DMS114 treated with DMSO at 0.1 percent for 48 hours (cell line): Measurements from ENCODE around the gene NANOS3.
"Not testable (repeated sequence)": the region's sequence is repeated elsewhere in the genome, so short reads cannot be mapped to it uniquely, and the experiment has no call there.

ENCODE experiments used
- DNase-seq: peaks from one replicate; lab custom pipeline; 2025; ENCODE audit not compliant: unreplicated experiment; lab: John Stamatoyannopoulos, UW

The NANOS3 gene

DNA sequence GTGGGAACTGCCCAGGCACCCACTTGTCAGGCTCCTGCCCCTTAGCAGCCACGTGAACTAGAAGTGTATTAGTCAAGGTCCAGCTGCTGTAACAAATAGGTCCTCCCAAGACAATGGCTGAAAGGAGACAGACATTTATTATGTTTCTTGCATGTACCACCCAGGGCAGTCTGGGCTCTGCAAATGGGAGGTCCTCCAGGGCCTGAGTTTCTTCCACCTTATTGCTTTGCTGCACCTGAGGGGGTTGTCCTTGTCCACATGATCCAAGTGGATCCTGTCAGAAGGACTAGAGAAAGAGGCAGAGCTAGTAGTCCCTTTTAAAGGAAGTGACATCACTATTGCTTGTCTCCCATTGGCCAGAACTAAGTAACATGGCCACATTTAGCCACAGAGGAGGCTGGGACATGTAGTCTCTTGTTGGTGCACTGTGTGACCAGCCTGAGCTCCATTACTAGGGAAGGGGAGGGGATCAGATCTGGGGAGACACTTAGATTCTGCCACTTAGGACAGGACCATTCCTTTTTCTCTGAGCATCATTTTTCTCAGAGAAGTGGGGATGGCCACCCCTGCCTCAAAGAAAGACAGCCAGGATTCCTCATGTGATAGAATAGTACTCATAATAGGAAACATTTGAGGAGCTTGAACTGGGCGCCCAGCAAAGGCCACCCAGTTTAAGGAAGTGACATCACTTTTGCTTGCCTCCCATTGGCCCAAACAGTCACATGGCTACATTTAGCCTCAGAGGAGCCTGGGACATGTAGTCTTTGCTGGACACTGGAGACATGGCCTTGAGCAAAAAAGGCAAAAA is 44.2 kb downstream of the NANOS3 start:
- peak; percentile 14 for DNase-seq

GRCh38 chr19:13922118-13922517 is 45.2 kb downstream of the NANOS3 start:
- not testable (repeated sequence) for DNase-seq

GRCh38 chr19:13923194-13923987 is 46.5 kb downstream of the NANOS3 start:
- DNase-seq = no peak

GRCh38 chr19:13926010-13926409 is 49.1 kb downstream of the NANOS3 start:
- no peak for DNase-seq

DNA sequence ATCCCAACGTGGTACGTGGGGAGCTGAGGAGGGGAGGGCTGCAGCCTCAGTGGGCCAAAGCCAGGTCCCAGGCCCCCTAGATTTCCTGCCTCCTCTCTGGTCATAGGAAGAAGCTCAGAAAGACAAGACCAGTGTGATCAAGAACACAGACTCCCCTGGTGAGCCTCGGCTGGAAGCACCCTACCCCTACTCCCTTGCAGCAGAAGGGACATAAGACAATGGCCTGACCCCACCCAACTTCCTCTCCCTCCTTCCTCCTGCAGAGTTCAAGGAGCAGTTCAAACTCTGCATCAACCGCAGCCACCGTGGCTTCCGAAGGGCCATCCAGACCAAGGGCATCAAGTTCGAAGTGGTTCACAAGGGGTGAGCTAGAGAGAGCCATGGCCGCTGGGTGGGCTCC is 49.8 kb downstream of the NANOS3 start:
- no peak for DNase-seq

DNA sequence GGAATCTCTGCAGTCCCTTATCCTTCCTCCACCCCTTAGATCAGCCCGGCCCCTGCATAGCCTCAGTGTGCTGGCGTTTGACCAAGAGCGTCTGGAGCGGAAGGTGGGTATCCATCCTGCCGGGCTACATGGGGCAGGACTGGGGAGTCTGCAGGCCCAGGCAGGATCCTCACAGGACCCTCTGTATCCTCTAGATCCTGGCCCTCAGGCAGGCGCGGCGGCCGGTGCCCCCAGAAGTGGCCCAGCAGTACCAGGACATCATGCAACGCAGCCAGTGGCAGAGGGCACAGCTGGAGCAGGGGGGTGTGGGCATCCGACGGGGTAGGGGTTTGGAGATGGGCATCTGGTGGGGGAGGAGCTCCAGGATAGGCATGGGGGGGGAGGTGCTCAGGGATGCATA is 52.4 kb downstream of the NANOS3 start:
- no peak for DNase-seq

DNA sequence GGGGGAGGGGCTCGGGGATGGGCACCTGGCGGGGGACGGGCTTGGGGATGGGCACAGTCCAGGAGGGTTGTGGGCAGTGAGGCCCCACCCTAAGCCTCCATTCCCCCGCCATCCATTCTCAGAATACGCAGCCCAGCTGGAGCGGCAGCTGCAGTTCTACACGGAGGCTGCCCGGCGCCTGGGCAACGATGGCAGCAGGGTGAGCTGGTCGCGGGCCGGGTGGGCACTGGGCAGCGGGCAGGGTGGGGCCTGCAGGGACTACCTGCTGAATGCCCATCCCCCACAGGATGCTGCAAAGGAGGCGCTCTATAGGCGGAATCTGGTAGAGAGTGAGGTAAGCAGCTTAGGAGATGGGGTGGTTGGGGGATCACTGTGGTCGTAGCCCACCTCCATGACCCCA is 53.0 kb downstream of the NANOS3 start:
- no peak for DNase-seq
